K562 (cell line): ENCODE data around the gene COL15A1. TPM values are rescaled to one million over a fixed set of nuclear protein-coding genes. Genes with fewer than 3 reads are reported as not detected.

Experiments
- CBX1 ChIP-seq: sonication (generic); IDR thresholded peaks from 2 replicates; pipeline ENCODE4 v1.6.1; 2016; ENCODE audit warnings: antibody characterized with exemption, low read depth, mild to moderate bottlenecking
- CCAR2 ChIP-seq: fragments of 200-400 bp; formaldehyde crosslinking; IDR thresholded peaks from 2 replicates; pipeline ENCODE4 v1.6.1; 2017; ENCODE audit warnings: mild to moderate bottlenecking, low read depth, low read length
- CCNT2 ChIP-seq: IDR thresholded peaks from 2 replicates; pipeline ENCODE4 v1.6.1; 2011; ENCODE audit warnings: borderline replicate concordance, low read depth, mild to moderate bottlenecking, moderate library complexity, mixed read lengths, low read length; ENCODE audit not compliant: insufficient read length; ENCODE audit errors: extremely low read depth
- CHAMP1 ChIP-seq: fragments of 450-650 bp; IDR thresholded peaks from 2 replicates; pipeline ENCODE4 v1.6.1; 2016; ENCODE audit warnings: mild to moderate bottlenecking
- CTBP1 ChIP-seq: fragments of 450-650 bp; IDR thresholded peaks from 2 replicates; pipeline ENCODE4 v1.6.1; 2016; ENCODE audit warnings: borderline replicate concordance
- GTF2A2 ChIP-seq: IDR thresholded peaks from 2 replicates; pipeline ENCODE4 v1.6.1; 2016; ENCODE audit warnings: mild to moderate bottlenecking, missing genetic modification characterization, missing compliant biosample characterization
- HMGN3 ChIP-seq: IDR thresholded peaks from 2 replicates; pipeline ENCODE4 v1.6.1; 2011; ENCODE audit warnings: borderline replicate concordance, low read depth, mild to moderate bottlenecking, mixed read lengths, low read length; ENCODE audit not compliant: insufficient read length; ENCODE audit errors: extremely low read depth
- NR1H2 ChIP-seq: sonication (generic); formaldehyde crosslinking; IDR thresholded peaks from 2 replicates; pipeline ENCODE4 v1.4.0; 2020; ENCODE audit warnings: mild to moderate bottlenecking, missing genetic modification reagents
- RBFOX2 ChIP-seq: fragments of 200-400 bp; formaldehyde crosslinking; IDR thresholded peaks from 2 replicates; pipeline ENCODE4 v1.6.1; 2017; ENCODE audit warnings: low read depth, mild to moderate bottlenecking, low read length, moderate library complexity
- TGIF2 ChIP-seq: sonication (generic); formaldehyde crosslinking; IDR thresholded peaks from 2 replicates; pipeline ENCODE4 v1.8.1; 2022; ENCODE audit warnings: mild to moderate bottlenecking, missing genetic modification reagents, moderate library complexity
- U2AF2 ChIP-seq: fragments of 200-400 bp; formaldehyde crosslinking; optimal IDR thresholded peaks from 2 replicates; pipeline ENCODE3; 2017; ENCODE audit warnings: low read depth, mild to moderate bottlenecking, low read length
- ZBTB8A ChIP-seq: fragments of 450-650 bp; IDR thresholded peaks from 2 replicates; pipeline ENCODE4 v1.6.1; 2018; ENCODE audit warnings: mild to moderate bottlenecking, moderate library complexity; ENCODE audit not compliant: partially characterized antibody
- ZFP1 ChIP-seq: fragments of 450-650 bp; formaldehyde crosslinking; IDR thresholded peaks from 2 replicates; pipeline ENCODE4 v1.4.0; 2020; ENCODE audit warnings: mild to moderate bottlenecking, mixed read lengths
- ZFP91 ChIP-seq: sonication (generic); formaldehyde crosslinking; IDR thresholded peaks from 2 replicates; pipeline ENCODE4 v1.8.0; 2022; ENCODE audit warnings: mild to moderate bottlenecking, missing genetic modification reagents
- ZKSCAN8 ChIP-seq: fragments of 200-800 bp; sonication (Bioruptor generic); IDR thresholded peaks from 2 replicates; pipeline ENCODE4 v1.6.1; 2016; ENCODE audit warnings: missing genetic modification characterization, missing compliant biosample characterization
- ZNF232 ChIP-seq: sonication (generic); formaldehyde crosslinking; IDR thresholded peaks from 2 replicates; pipeline ENCODE4 v1.8.0; 2022; ENCODE audit warnings: mild to moderate bottlenecking, missing genetic modification reagents
- ZNF347 ChIP-seq: fragments of 450-650 bp; formaldehyde crosslinking; IDR thresholded peaks from 2 replicates; pipeline ENCODE4 v1.4.0; 2020; ENCODE audit warnings: low read depth, mild to moderate bottlenecking, moderate library complexity
- ZNF609 ChIP-seq: sonication (generic); formaldehyde crosslinking; IDR thresholded peaks from 2 replicates; pipeline ENCODE4 v1.8.1; 2023; ENCODE audit warnings: missing genetic modification reagents, mild to moderate bottlenecking, borderline replicate concordance
- polyA plus RNA-seq, 8 experiments: library from polyadenylated mRNA; depleted of rRNA in 4 of 8; stranded (reverse) in 5 of 8; unstranded in 3 of 8; fragments of >200 nt; fragmentation: Nextera tagmentation in 2 of 8; fragmentation: Illumina TruSeq in 1 of 8; extraction: Ambion mirVana in 2 of 8; extraction: Trizol in 1 of 8; gene quantifications; 2 replicates each; pipeline versions ENCODE4 v1.2.1 to v1.2.3, GENCODE V29; 2011 to 2014; ENCODE audit warnings: inconsistent platforms in 1 of 8, missing spikeins in 1 of 8
- total RNA-seq, 7 experiments: library from RNA; depleted of rRNA in 6 of 7; stranded (reverse); fragments of >200 nt in 6 of 7; fragmentation: Illumina TruSeq in 2 of 7; extraction: Trizol in 2 of 7; gene quantifications; 2 replicates each; pipeline versions ENCODE4 v1.2.1 to v1.2.3, GENCODE V29; 2011 to 2021; ENCODE audit warnings: low replicate concordance in 1 of 7

Gene COL15A1
- total and polyA plus RNA-seq, 9 of the 15 experiments (the other 6 are each of a cell fraction or from before 2014, with no cell fraction given) = 0.46 to 5.1 (median 2.6) TPM

- TF ChIP-seq ZNF232 (CRISPR knock-in tag) (no peak), NR1H2 (CRISPR knock-in tag) (0 out of 2 replicates have a peak, but pooled peaks have one; percentile 52), CCAR2 (no peak), U2AF2 (no peak), ZNF347 (CRISPR knock-in tag) (no peak), ZNF609 (CRISPR knock-in tag) (no peak), CBX1 (0 out of 2 replicates have a peak, but pooled peaks have one; percentile 66), ZBTB8A (no peak), ZKSCAN8 (CRISPR knock-in tag) (no peak), CHAMP1 (no peak), RBFOX2 (peak; percentile 39; the same call in 1 of the 2 replicates), GTF2A2 (tag) (no peak), HMGN3 (peak; percentile 72), ZFP91 (CRISPR knock-in tag) (0 out of 2 replicates have a peak, but pooled peaks have one; percentile 11), ZFP1 (no peak), CCNT2 (peak; percentile 22), CTBP1 (peak; percentile 88), TGIF2 (CRISPR knock-in tag) (no peak)
Measured at GRCh38 chr9:98974994-98975712, 31.4 kb downstream of the COL15A1 start (continued).
